ENCODE measurements around the gene MROH7.

The MROH7 gene

GRCh38 chr1:54606096-54606989 lies 35.2 kb upstream of the MROH7 start:
- no peak for TF ChIP-seq YY1 (IDR thresholded peaks at IDR 0.05; ENCODE audit: insufficient read depth, insufficient read length)
- TF ChIP-seq ZNF274 (IDR thresholded peaks at IDR 0.05; ENCODE audit: low read depth, low read length), result no peak
- no peak for TF ChIP-seq SUZ12 (IDR thresholded peaks at IDR 0.05; ENCODE audit: extremely low read depth, insufficient read depth, insufficient read length)
- no peak for DNase-seq (ENCODE audit: low read depth, low spot score)

GRCh38 chr1:54606990-54607325 lies 34.6 kb upstream of the MROH7 start:
- TF ChIP-seq YY1 (IDR thresholded peaks at IDR 0.05; ENCODE audit: insufficient read depth, insufficient read length), result no peak
- no peak for TF ChIP-seq ZNF274 (IDR thresholded peaks at IDR 0.05; ENCODE audit: low read depth, low read length)
- no peak for TF ChIP-seq SUZ12 (IDR thresholded peaks at IDR 0.05; ENCODE audit: extremely low read depth, insufficient read depth, insufficient read length)
- H3K4me3 ChIP-seq (ENCODE audit: insufficient read length, low read depth), result no peak overlapping the region
- H3K9ac ChIP-seq (ENCODE audit: insufficient read length, low read depth), result no peak overlapping the region
- peaks cover 26% of the 10 kb centered on the region for H3K4me1 ChIP-seq (ENCODE audit: insufficient read depth, insufficient read length)
- no peak for DNase-seq (ENCODE audit: low read depth, low spot score)
- no peaks in the 10 kb centered on the region for H3K9me3 ChIP-seq (ENCODE audit: insufficient read depth, low read length)
- no peaks in the 10 kb centered on the region for H3K36me3 ChIP-seq (ENCODE audit: insufficient read depth, insufficient read length, low read length)
- H3K27me3 ChIP-seq (ENCODE audit: insufficient read depth, insufficient read length), result no peaks in the 10 kb centered on the region

More at GRCh38 chr1:54606096-54606989, 35.2 kb upstream of the MROH7 start:
- no peak overlapping the region for H3K9ac ChIP-seq (ENCODE audit: insufficient read length, low read depth)
- peaks cover 24% of the 10 kb centered on the region for H3K4me1 ChIP-seq (ENCODE audit: insufficient read depth, insufficient read length)
- no peak overlapping the region for H3K4me3 ChIP-seq (ENCODE audit: insufficient read length, low read depth)
- H3K27me3 ChIP-seq (ENCODE audit: insufficient read depth, insufficient read length), result no peaks in the 10 kb centered on the region
- no peaks in the 10 kb centered on the region for H3K9me3 ChIP-seq (ENCODE audit: insufficient read depth, low read length)
- no peaks in the 10 kb centered on the region for H3K36me3 ChIP-seq (ENCODE audit: insufficient read depth, insufficient read length, low read length)

- no peak for TF ChIP-seq SUZ12 (IDR thresholded peaks at IDR 0.05; ENCODE audit: extremely low read depth, insufficient read depth, insufficient read length)
- peaks cover 24% of the 10 kb centered on the region for H3K4me1 ChIP-seq (ENCODE audit: insufficient read depth, insufficient read length)
- no peak overlapping the region for H3K9ac ChIP-seq (ENCODE audit: insufficient read length, low read depth)
- H3K27me3 ChIP-seq (ENCODE audit: insufficient read depth, insufficient read length), result no peaks in the 10 kb centered on the region
- DNase-seq (ENCODE audit: low read depth, low spot score), result no peak
- H3K36me3 ChIP-seq (ENCODE audit: insufficient read depth, insufficient read length, low read length), result no peaks in the 10 kb centered on the region
- H3K4me3 ChIP-seq (ENCODE audit: insufficient read length, low read depth), result no peak overlapping the region
- H3K9me3 ChIP-seq (ENCODE audit: insufficient read depth, low read length), result no peaks in the 10 kb centered on the region
These were observed 33.6 kb upstream of the MROH7 start for GRCh38 chr1:54607821-54608565.

- Histone ChIP-seq H3K36me3 (ENCODE audit: insufficient read depth, insufficient read length, low read length) (no peaks in the 10 kb centered on the region), H3K4me1 (ENCODE audit: insufficient read depth, insufficient read length) (peaks cover 24% of the 10 kb centered on the region), H3K9ac (ENCODE audit: insufficient read length, low read depth) (no peak overlapping the region), H3K4me3 (ENCODE audit: insufficient read length, low read depth) (no peak overlapping the region), H3K27me3 (ENCODE audit: insufficient read depth, insufficient read length) (no peaks in the 10 kb centered on the region), H3K9me3 (ENCODE audit: insufficient read depth, low read length) (no peaks in the 10 kb centered on the region)
- TF ChIP-seq SUZ12 (IDR thresholded peaks at IDR 0.05; ENCODE audit: extremely low read depth, insufficient read depth, insufficient read length), result no peak
- no peak for TF ChIP-seq YY1 (IDR thresholded peaks at IDR 0.05; ENCODE audit: insufficient read depth, insufficient read length)
- TF ChIP-seq ZNF274 (IDR thresholded peaks at IDR 0.05; ENCODE audit: low read depth, low read length), result no peak
- no peak for DNase-seq (ENCODE audit: low read depth, low spot score)
These were observed 32.9 kb upstream of the MROH7 start for GRCh38 chr1:54608566-54609230.

- H3K9me3 ChIP-seq (ENCODE audit: insufficient read depth, low read length), result no peaks in the 10 kb centered on the region
- no peaks in the 10 kb centered on the region for H3K27me3 ChIP-seq (ENCODE audit: insufficient read depth, insufficient read length)
- DNase-seq (ENCODE audit: low read depth, low spot score), result no peak
- TF ChIP-seq ZNF274 (IDR thresholded peaks at IDR 0.05; ENCODE audit: low read depth, low read length) (no peak), SUZ12 (IDR thresholded peaks at IDR 0.05; ENCODE audit: extremely low read depth, insufficient read depth, insufficient read length) (no peak), YY1 (IDR thresholded peaks at IDR 0.05; ENCODE audit: insufficient read depth, insufficient read length) (no peak)
- H3K4me1 ChIP-seq (ENCODE audit: insufficient read depth, insufficient read length), result peaks cover 24% of the 10 kb centered on the region
- H3K9ac ChIP-seq (ENCODE audit: insufficient read length, low read depth), result no peak overlapping the region
- H3K4me3 ChIP-seq (ENCODE audit: insufficient read length, low read depth), result no peak overlapping the region
- H3K36me3 ChIP-seq (ENCODE audit: insufficient read depth, insufficient read length, low read length), result no peaks in the 10 kb centered on the region
These were observed 32.2 kb upstream of the MROH7 start for GRCh38 chr1:54609301-54609921.

GRCh38 chr1:54610048-54610447 lies 31.5 kb upstream of the MROH7 start:
- H3K9me3 ChIP-seq (ENCODE audit: insufficient read depth, low read length), result no peaks in the 10 kb centered on the region
- H3K27me3 ChIP-seq (ENCODE audit: insufficient read depth, insufficient read length), result no peaks in the 10 kb centered on the region
- no peaks in the 10 kb centered on the region for H3K36me3 ChIP-seq (ENCODE audit: insufficient read depth, insufficient read length, low read length)
- peaks cover 29% of the 10 kb centered on the region for H3K4me1 ChIP-seq (ENCODE audit: insufficient read depth, insufficient read length)
- DNase-seq (ENCODE audit: low read depth, low spot score), result peak; percentile 55
- H3K4me3 ChIP-seq (ENCODE audit: insufficient read length, low read depth), result no peak overlapping the region
- H3K9ac ChIP-seq (ENCODE audit: insufficient read length, low read depth), result no peak overlapping the region
- TF ChIP-seq ZNF274 (IDR thresholded peaks at IDR 0.05; ENCODE audit: low read depth, low read length), result no peak

All from NT2/D1 (cell line).